B cell (primary cell): ENCODE measurements around the gene MYOF. TPM values are rescaled to one million over a fixed set of nuclear protein-coding genes. Genes with fewer than 3 reads are reported as not detected.

Experiments
- ATAC-seq: fragments of 200-7000 bp; cut with Tn5 transposase; one replicate; pipeline ENCODE4 v1.10.0; 2021; ENCODE audit warnings: low read depth, mild to moderate bottlenecking, moderate number of reproducible peaks, moderate library complexity
- CTCF ChIA-PET: fragments of 350-600 bp; sonication (Branson Sonifier 250); formaldehyde crosslinking; loops from one replicate; lab custom pipeline; 2021; ENCODE audit warnings: antibody characterized with exemption, inconsistent platforms; lab: Charles Lee
- POLR2A ChIA-PET: fragments of 350-600 bp; sonication (Branson Sonifier 250); formaldehyde crosslinking; loops from one replicate; lab custom pipeline; 2021; ENCODE audit warnings: antibody characterized with exemption; lab: Charles Lee
- DNase-seq: peaks from one replicate; pipeline ENCODE4 v3.0.0; 2013
- H2AFZ ChIP-seq: 2 replicates; pipeline ENCODE4 v1.6.1; 2012; ENCODE audit warnings: mild to moderate bottlenecking, low read depth, low read length; ENCODE audit not compliant: insufficient read depth, poor library complexity, severe bottlenecking
- H3K27ac ChIP-seq, 2 donors: 1 replicate in 1 of 2; 2 replicates in 1 of 2; pipeline ENCODE4 v1.5.1; 2012 to 2013; ENCODE audit warnings: low read length in 2 of 2, mild to moderate bottlenecking in 2 of 2, moderate library complexity in 1 of 2
- H3K27me3 ChIP-seq, 4 experiments: fragments of 200-600 bp in 1 of 4; sonication (generic) in 1 of 4; replicated peaks in 1 of 4; 1 replicate in 2 of 4; 2 replicates in 2 of 4; pipeline versions ENCODE4 v1.6.1 to v1.7.0; 2013 to 2016; ENCODE audit warnings: low read length in 3 of 4, mild to moderate bottlenecking in 2 of 4, mixed read lengths in 1 of 4, moderate library complexity in 1 of 4; ENCODE audit not compliant: insufficient read depth in 4 of 4, control insufficient read depth in 3 of 4; ENCODE audit errors: control extremely low read depth in 1 of 4
- H3K36me3 ChIP-seq, 2 experiments: replicated peaks in 1 of 2; 1 replicate in 1 of 2; 2 replicates in 1 of 2; pipeline versions ENCODE4 v1.6.1 to v1.7.1; 2013; ENCODE audit warnings: low read length in 1 of 2; ENCODE audit not compliant: insufficient read depth in 2 of 2, control insufficient read depth in 1 of 2; ENCODE audit errors: control extremely low read depth in 1 of 2, extremely low read depth in 1 of 2
- H3K4me1 ChIP-seq, 2 donors: fragments of 200-600 bp in 1 of 2; sonication (generic) in 1 of 2; 1 replicate in 1 of 2; 2 replicates in 1 of 2; pipeline versions ENCODE4 v1.5.1 to v1.6.1; 2013 to 2017; ENCODE audit warnings: low read length in 2 of 2; ENCODE audit not compliant: control insufficient read depth in 2 of 2, insufficient read depth in 2 of 2
- H3K4me2 ChIP-seq: replicated peaks from 2 replicates; pipeline ENCODE3; 2012; ENCODE audit warnings: mild to moderate bottlenecking, low read depth, low read length; ENCODE audit not compliant: poor library complexity, severe bottlenecking
- H3K4me3 ChIP-seq, 5 experiments: fragments of 200-600 bp in 1 of 5; sonication (generic) in 1 of 5; 1 replicate in 3 of 5; 2 replicates in 2 of 5; pipeline versions ENCODE4 v1.5.1 to v1.7.0; 2011 to 2016; ENCODE audit warnings: low read length in 4 of 5, mild to moderate bottlenecking in 4 of 5, low read depth in 2 of 5, control low read depth in 1 of 5, moderate library complexity in 1 of 5; ENCODE audit not compliant: insufficient read depth in 1 of 5; ENCODE audit errors: control extremely low read depth in 1 of 5, extremely low read depth in 1 of 5
- H3K79me2 ChIP-seq: fragments of 200-600 bp; sonication (generic); one replicate; pipeline ENCODE4 v1.6.0; 2016; ENCODE audit warnings: low read length; ENCODE audit not compliant: control insufficient read depth, insufficient read depth
- H3K9ac ChIP-seq: fragments of 200-600 bp; sonication (generic); 2 replicates; pipeline ENCODE4 v1.6.1; 2017; ENCODE audit warnings: mild to moderate bottlenecking, low read length, moderate library complexity
- H3K9me3 ChIP-seq, 3 donors: one replicate each; pipeline versions ENCODE4 v1.6.1 to v1.7.1; 2013; ENCODE audit warnings: low read length in 2 of 3; ENCODE audit not compliant: control insufficient read depth in 2 of 3, insufficient read depth in 1 of 3; ENCODE audit errors: control extremely low read depth in 1 of 3
- H4K20me1 ChIP-seq: 2 replicates; pipeline ENCODE4 v1.6.0; 2012; ENCODE audit warnings: mild to moderate bottlenecking, low read length; ENCODE audit not compliant: insufficient read depth, control insufficient read depth, poor library complexity, severe bottlenecking
- H3K27ac Mint-ChIP-seq: one replicate; pipeline ENCODE4 v1.8.0; 2021; ENCODE audit warnings: mixed read lengths
- H3K27me3 Mint-ChIP-seq: one replicate; pipeline ENCODE4 v1.8.0; 2021; ENCODE audit warnings: mixed read lengths
- H3K4me1 Mint-ChIP-seq: one replicate; pipeline ENCODE4 v1.8.0; 2021; ENCODE audit warnings: mixed read lengths
- H3K4me3 Mint-ChIP-seq: one replicate; pipeline ENCODE4 v1.8.0; 2021; ENCODE audit warnings: mixed read lengths
- H3K9me3 Mint-ChIP-seq: one replicate; pipeline ENCODE4 v1.8.0; 2022; ENCODE audit warnings: mixed read lengths; ENCODE audit not compliant: insufficient read depth
- CTCF ChIP-seq: fragments of 200-600 bp; IDR thresholded peaks from one replicate; pipeline ENCODE4 v1.8.0; 2022; ENCODE audit warnings: antibody characterized with exemption, mild to moderate bottlenecking
- EZH2 ChIP-seq: IDR thresholded peaks from 2 replicates; pipeline ENCODE4 v1.6.1; 2012; ENCODE audit warnings: borderline replicate concordance, low read depth, mild to moderate bottlenecking, moderate library complexity, low read length; ENCODE audit not compliant: insufficient read depth, poor library complexity, severe bottlenecking
- WGBS: methylation state at CpG from one replicate; pipeline ENCODE4 v1.1.5; 2013; ENCODE audit warnings: missing lambda C conversion rate; ENCODE audit not compliant: insufficient coverage; 5-methylcytosine and 5-hydroxymethylcytosine counted together
- intact Hi-C: fragments of 100-400 bp; cut with micrococcal nuclease; formaldehyde crosslinking; loops from one replicate; pipeline ENCODE4 v1.10.0; 2022
- polyA plus RNA-seq: library from polyadenylated mRNA; depleted of rRNA; stranded (reverse); fragments of >200 nt; gene quantifications from 2 replicates; pipeline ENCODE4 v1.2.3, GENCODE V29; 2012
- total RNA-seq, 2 donors: library from RNA; stranded (reverse); fragments of 120-200 nt in 1 of 2; gene quantifications; 1 replicate in 1 of 2; 2 replicates in 1 of 2; pipeline versions ENCODE4 v1.2.3 to v1.2.4, GENCODE V29; 2013 to 2022

MYOF gene
- total and polyA plus RNA-seq, 2 donors (not counting 1 experiment from before 2014, with no cell fraction given) = 0.07 to 0.18 TPM

DNA sequence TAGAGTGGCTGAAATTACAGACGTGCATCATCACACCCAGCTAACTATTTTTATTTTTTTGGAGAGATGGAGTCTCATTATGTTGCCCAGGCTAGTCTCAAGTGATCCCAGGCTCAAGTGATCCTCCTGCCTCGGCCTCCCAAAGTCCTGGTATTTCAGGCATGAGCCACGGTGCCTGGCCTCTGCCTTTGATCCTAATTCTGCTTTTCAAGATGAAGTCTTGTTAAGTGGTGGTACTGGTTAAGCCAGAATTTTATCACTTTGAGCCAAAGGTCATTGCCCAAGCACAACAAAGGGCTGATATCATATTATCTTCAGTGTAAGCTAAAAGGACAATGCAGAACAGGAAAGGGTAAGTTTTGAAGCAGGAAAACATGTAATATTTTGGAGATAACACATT is 64.2 kb downstream of the MYOF start:
- intact Hi-C loops = no loop called here
- no peak overlapping the region for H3K27ac ChIP-seq
- H2AFZ ChIP-seq = no peak overlapping the region
- DNase-seq (no peak), ATAC-seq (no peak)
- Mint-ChIP-seq H3K9me3 (no peaks in the 10 kb centered on the region), H3K27ac (no peak overlapping the region), H3K4me3 (no peak overlapping the region), H3K4me1 (peaks cover 11% of the 10 kb centered on the region), H3K27me3 (peaks cover 5% of the 10 kb centered on the region)
- H3K79me2 ChIP-seq = no peaks in the 10 kb centered on the region
- H3K9ac ChIP-seq = no peak overlapping the region
- H3K27me3 ChIP-seq = no peaks in the 10 kb centered on the region
- peaks cover 8% of the 10 kb centered on the region in 2 donors for H3K4me1 ChIP-seq
- no peak overlapping the region for H3K4me3 ChIP-seq
- H3K4me2 ChIP-seq = no peak overlapping the region
- TF ChIP-seq EZH2 (no peak), CTCF (no peak)
- CTCF ChIA-PET = no interaction called here
- no peaks in the 10 kb centered on the region for H3K9me3 ChIP-seq
- no peaks in the 10 kb centered on the region for H3K36me3 ChIP-seq
- 100% methylated on average over 1 of the region's 3 CpGs for WGBS
- no peaks in the 10 kb centered on the region for H4K20me1 ChIP-seq
- POLR2A ChIA-PET = no interaction called here

GRCh38 chr10:93417266-93417665 is 64.9 kb downstream of the MYOF start:
- no peak overlapping the region for H3K27ac Mint-ChIP-seq
- peaks cover 5% of the 10 kb centered on the region for H3K27me3 Mint-ChIP-seq
- Histone ChIP-seq H3K27ac (no peak overlapping the region), H3K9ac (no peak overlapping the region), H3K9me3 (no peaks in the 10 kb centered on the region), H3K27me3 (no peaks in the 10 kb centered on the region), H3K4me2 (no peak overlapping the region), H3K79me2 (no peaks in the 10 kb centered on the region), H4K20me1 (no peaks in the 10 kb centered on the region), H3K4me3 (no peak overlapping the region), H3K36me3 (no peaks in the 10 kb centered on the region), H3K4me1 (peaks cover 14 to 15% of the 10 kb centered on the region in 2 donors), H2AFZ (no peak overlapping the region)
- peaks cover 17% of the 10 kb centered on the region for H3K4me1 Mint-ChIP-seq
- POLR2A ChIA-PET = no interaction called here
- ATAC-seq = no peak
- H3K4me3 Mint-ChIP-seq = no peak overlapping the region
- TF ChIP-seq EZH2 (no peak), CTCF (no peak)
- WGBS = 89% methylated on average over 3 of the region's 3 CpGs
- CTCF ChIA-PET = no interaction called here
- DNase-seq = no peak
- H3K9me3 Mint-ChIP-seq = no peaks in the 10 kb centered on the region
- intact Hi-C loops = no loop called here
